Measurements from ENCODE around the gene EXOSC7. TPM values are rescaled to one million over a fixed set of nuclear protein-coding genes. Genes with fewer than 3 reads are reported as not detected.
A peak's percentile ranks its signal among the peaks of the same experiment; 100 is the strongest.

EXOSC7 gene
- total RNA-seq, 4 donors from 2014 or later = 33.1 to 57.5 (median 56.3) TPM

- peaks cover 6 to 34% of the 10 kb centered on the region in 2 donors for H3K4me1 ChIP-seq
- WGBS, 2 donors = 61% methylated on average over 3 of the region's 3 CpGs
These were observed 47.6 kb downstream of the EXOSC7 start for GRCh38 chr3:45023675-45024074.

GRCh38 chr3:45024542-45025255 lies 48.7 kb downstream of the EXOSC7 start:
- H3K27me3 ChIP-seq = no peaks in the 10 kb centered on the region
- H3K36me3 ChIP-seq = no peaks in the 10 kb centered on the region
- H3K4me3 ChIP-seq (replicated peaks in 1 of 3) = no peak overlapping the region
- intact Hi-C loops (cut with DNase I) = no loop called here
- H3K27ac ChIP-seq = peak overlapping the region in 2 of 3 donors; percentile 5 to 42
- H3K9me3 ChIP-seq = no peaks in the 10 kb centered on the region
- WGBS, 2 donors = 46 to 49% methylated on average over 6 of the region's 6 CpGs
- TF ChIP-seq POLR2A (IDR thresholded peaks at IDR 0.05) (no peak), CTCF (IDR thresholded peaks at IDR 0.05) (no peak)
- DNase-seq = no peak
- H3K4me1 ChIP-seq = peaks cover 6 to 34% of the 10 kb centered on the region in 2 donors

More at GRCh38 chr3:45023675-45024074, 47.6 kb downstream of the EXOSC7 start:
- no peak overlapping the region for H3K4me3 ChIP-seq (replicated peaks in 1 of 3)
- H3K27me3 ChIP-seq = no peaks in the 10 kb centered on the region
- TF ChIP-seq CTCF (IDR thresholded peaks at IDR 0.05) = no peak
- TF ChIP-seq POLR2A (IDR thresholded peaks at IDR 0.05) = no peak
- no peaks in the 10 kb centered on the region for H3K36me3 ChIP-seq
- H3K27ac ChIP-seq = no peak overlapping the region
- DNase-seq = no peak
- no peaks in the 10 kb centered on the region for H3K9me3 ChIP-seq
- intact Hi-C loops (cut with DNase I) = no loop called here

GRCh38 chr3:45026038-45026437 lies 50.0 kb downstream of the EXOSC7 start, which contains the start of gene CLEC3B:
CLEC3B (plus strand) TSS chr3:45026303; CDS start chr3:45026363, 60 bp downstream.
- H3K27ac ChIP-seq = peak within 1 kb of the TSS; percentile 12 to 56 (median 45)
- H3K9me3 ChIP-seq = no peaks in the 10 kb centered on the region
- H3K4me1 ChIP-seq = peaks cover 6 to 32% of the 10 kb centered on the region in 2 donors
- H3K36me3 ChIP-seq = no peaks in the 10 kb centered on the region
- WGBS, 2 donors = 15 to 27% methylated on average over 11 to 12 of the region's 13 CpGs
- H3K4me3 ChIP-seq (replicated peaks in 1 of 3) = no peak within 1 kb of the TSS
- no peaks in the 10 kb centered on the region for H3K27me3 ChIP-seq
- no peak for TF ChIP-seq POLR2A (IDR thresholded peaks at IDR 0.05)
- no peak for TF ChIP-seq CTCF (IDR thresholded peaks at IDR 0.05)
- intact Hi-C loops (cut with DNase I) = no loop called here
- DNase-seq = peak; percentile 63 to 66

DNA sequence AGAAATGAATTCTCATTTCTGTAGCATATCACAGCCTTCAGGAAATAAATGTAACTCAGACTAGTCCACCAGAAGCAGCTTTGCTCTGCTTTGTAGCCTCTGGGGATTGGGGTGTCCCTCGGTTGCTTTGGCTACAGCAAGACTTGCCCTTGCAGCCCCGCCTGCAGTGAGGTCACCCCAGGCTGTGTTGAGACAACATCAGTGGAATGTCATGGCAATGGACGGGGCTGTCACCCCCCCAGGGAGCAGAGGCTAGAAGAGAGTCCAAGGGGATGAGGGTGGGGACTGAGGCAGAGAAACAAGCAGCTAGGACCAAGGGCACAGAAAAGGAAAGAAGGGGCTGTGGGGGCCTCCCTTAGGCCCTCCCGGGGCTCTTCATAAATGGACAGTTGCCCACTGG lies 50.9 kb downstream of the EXOSC7 start:
- Histone ChIP-seq H3K4me3 (replicated peaks in 1 of 3) (no peak overlapping the region), H3K4me1 (peaks cover 3 to 25% of the 10 kb centered on the region in 2 donors), H3K27me3 (no peaks in the 10 kb centered on the region), H3K9me3 (no peaks in the 10 kb centered on the region), H3K27ac (peak overlapping the region; percentile 12 to 56 (median 45)), H3K36me3 (no peaks in the 10 kb centered on the region)
- TF ChIP-seq CTCF (IDR thresholded peaks at IDR 0.05) (no peak), POLR2A (IDR thresholded peaks at IDR 0.05) (no peak)
- 38 to 44% methylated on average over 4 of the region's 4 CpGs for WGBS, 2 donors
- intact Hi-C loops (cut with DNase I) = no loop called here
- DNase-seq = peak; percentile 20 to 23

DNA sequence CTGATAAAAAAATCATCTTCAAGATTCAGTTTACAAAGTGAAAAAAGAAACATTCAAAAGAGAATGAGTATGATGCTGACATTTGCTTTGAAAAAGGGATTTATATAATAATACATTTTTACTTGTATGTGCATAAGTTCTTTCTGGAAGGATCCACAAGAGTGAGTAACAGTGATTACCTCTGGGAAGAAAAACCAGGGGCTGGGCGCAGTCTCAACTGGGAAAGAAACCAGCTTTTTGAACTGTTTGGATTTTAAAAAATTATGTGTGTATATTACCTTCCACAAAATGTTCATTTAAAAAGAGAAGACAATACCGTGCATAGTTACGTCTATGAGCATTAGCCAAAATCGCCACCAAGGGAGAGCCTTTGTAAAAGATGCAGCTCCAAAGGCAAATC lies 51.4 kb downstream of the EXOSC7 start:
- no peaks in the 10 kb centered on the region for H3K27me3 ChIP-seq
- intact Hi-C loops (cut with DNase I) = no loop called here
- H3K36me3 ChIP-seq = no peaks in the 10 kb centered on the region
- H3K9me3 ChIP-seq = no peaks in the 10 kb centered on the region
- H3K4me1 ChIP-seq = peaks cover 3 to 25% of the 10 kb centered on the region in 2 donors
- TF ChIP-seq CTCF (IDR thresholded peaks at IDR 0.05) (no peak), POLR2A (IDR thresholded peaks at IDR 0.05) (no peak)
- H3K27ac ChIP-seq = peak overlapping the region in 1 of 3 donors; percentile 56
- no peak overlapping the region for H3K4me3 ChIP-seq (replicated peaks in 1 of 3)
- no peak for DNase-seq
- 76 to 80% methylated on average over 4 of the region's 4 CpGs for WGBS, 2 donors

All from thyroid gland (tissue), 4 donors.